KOPT-K1 (cell line): ENCODE results near the gene EXOSC7.

Experiments
- H3K27ac ChIP-seq: fragments of 200-600 bp; sonication (generic); 2 replicates; pipeline ENCODE4 v1.5.1; 2016; ENCODE audit warnings: antibody characterized with exemption, mild to moderate bottlenecking, low read depth, low read length; ENCODE audit not compliant: poor library complexity, severe bottlenecking
- H3K36me3 ChIP-seq: fragments of 200-600 bp; sonication (generic); 2 replicates; pipeline ENCODE4 v1.5.1; 2017; ENCODE audit warnings: antibody characterized with exemption, mild to moderate bottlenecking, low read length, moderate library complexity; ENCODE audit not compliant: insufficient read depth
- H3K9me3 ChIP-seq: fragments of 200-600 bp; sonication (generic); 2 replicates; pipeline ENCODE4 v1.5.1; 2017; ENCODE audit warnings: antibody characterized with exemption, low read length, mild to moderate bottlenecking; ENCODE audit not compliant: insufficient read depth, poor library complexity, severe bottlenecking

The EXOSC7 gene

DNA sequence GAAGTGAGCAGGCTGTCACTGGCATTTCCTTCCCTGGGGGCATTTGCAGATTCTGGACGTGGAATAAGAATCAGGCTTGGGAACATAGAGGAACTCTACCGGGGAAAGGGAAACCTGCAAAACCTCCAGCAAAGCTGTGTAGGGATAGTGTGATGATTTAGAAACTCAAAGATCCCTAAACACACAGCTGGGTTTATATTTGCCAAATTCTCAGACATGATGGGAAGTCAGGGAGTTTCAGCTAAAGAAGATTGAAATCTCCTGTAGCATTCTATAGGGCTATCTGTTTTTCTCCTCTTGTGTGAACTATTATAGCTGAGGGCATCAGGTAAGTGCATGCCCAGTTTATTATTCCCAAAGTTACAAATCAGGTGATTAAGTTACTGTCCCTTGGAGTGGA is 40.9 kb downstream of the EXOSC7 start:
- Histone ChIP-seq H3K36me3 (peaks cover 46% of the 10 kb centered on the region), H3K27ac (no peak overlapping the region), H3K9me3 (no peaks in the 10 kb centered on the region)

DNA sequence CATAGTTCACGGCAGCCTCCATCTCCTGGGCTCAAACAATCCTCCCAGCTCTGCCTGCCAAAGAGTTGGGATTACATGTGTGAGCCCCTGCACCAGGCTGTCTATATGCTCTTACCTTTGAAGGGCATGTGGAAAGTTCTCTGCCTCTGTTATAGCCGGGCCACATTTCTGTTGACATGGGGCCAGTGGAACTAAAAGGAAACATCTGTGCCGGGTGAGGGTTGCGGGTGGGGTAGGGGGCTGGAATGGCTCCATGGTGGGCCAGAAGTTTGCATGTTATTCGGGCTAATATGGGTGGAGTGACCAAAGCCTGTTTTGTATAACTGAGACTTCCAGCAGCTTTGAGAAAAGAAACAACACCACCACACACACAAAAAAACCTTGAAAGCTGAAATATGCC is 41.8 kb downstream of the EXOSC7 start:
- peaks cover 37% of the 10 kb centered on the region for H3K36me3 ChIP-seq
- H3K27ac ChIP-seq = no peak overlapping the region
- H3K9me3 ChIP-seq = no peaks in the 10 kb centered on the region

DNA sequence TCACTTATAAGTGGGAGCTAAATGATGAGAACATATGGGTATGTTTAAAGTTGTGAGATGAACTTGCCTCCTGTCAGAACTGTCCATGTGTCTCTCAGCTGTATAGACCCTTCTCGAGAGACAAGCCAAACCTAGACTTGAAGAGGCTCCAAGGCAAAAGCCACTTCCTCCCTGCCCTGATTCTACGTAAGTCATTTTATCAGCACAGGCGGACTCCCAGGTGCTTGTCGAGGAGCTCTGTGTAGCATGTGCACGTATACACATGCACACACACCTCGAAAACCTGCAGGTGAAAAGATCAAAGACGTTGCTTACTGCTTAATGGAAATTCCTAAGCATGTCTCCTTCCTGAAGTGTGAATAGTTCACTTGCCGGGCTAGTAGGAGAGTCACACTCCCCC is 44.5 kb downstream of the EXOSC7 start:
- Histone ChIP-seq H3K27ac (peak overlapping the region; percentile 6), H3K36me3 (peaks cover 17% of the 10 kb centered on the region; the same call in 1 of the 2 replicates), H3K9me3 (no peaks in the 10 kb centered on the region)

DNA sequence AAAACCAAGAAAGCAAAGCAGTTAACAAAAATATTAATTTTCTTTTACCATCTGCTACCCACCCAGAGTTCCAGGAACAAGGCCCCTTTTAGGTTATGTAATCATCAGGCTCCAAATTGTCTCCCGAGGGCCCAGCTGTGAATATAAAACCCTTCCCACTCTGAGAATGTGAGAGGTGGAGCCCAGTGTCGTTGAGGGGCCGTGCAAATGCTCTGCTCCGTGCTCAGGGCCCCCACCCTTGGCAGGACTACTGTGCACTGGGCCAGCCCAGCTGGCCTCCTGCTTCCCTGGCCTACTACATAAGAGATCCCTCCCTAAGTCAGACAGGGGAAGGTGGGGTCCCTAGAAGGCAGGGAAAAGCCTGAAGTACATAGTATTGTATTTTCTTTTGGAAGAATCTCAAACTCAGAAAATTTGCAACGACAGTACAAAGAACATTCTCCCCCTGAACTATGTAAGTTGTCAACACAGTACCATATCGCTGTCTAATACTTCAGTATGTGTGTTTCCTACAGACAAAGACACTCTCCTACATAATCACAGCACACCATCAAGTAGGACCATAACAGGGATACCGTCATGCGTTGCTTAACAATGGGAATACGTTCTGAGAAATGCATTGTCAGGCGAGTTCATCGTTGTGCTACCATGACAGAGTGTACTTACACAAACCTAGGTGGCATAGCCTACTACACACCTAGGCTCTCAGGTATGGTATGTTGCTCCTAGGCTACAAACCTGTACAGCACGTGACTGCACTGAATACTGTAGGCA is 45.7 kb downstream of the EXOSC7 start:
- H3K27ac ChIP-seq = no peak overlapping the region
- no peaks in the 10 kb centered on the region for H3K9me3 ChIP-seq
- 0 out of 2 replicates have a peak, but pooled peaks cover 8% of the 10 kb centered on the region for H3K36me3 ChIP-seq

DNA sequence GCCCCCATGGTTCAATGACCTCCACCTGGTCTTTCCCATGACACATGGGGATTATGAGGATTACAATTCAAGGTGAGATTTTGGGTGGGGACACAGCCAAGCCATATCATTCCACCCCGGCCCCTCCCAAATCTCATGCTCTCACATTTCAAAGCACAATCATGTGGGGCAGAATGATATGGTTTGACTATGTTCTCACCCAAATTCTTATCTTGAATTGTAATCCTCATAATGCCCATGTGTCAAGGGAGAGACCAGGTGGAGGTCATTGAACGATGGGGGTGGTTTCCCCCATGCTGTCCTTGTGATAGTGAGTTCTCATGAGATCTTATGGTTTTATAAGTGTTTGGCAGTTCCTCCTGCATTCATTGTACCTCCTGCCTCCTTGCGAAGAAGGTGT is 47.6 kb downstream of the EXOSC7 start:
- Histone ChIP-seq H3K36me3 (no peaks in the 10 kb centered on the region), H3K9me3 (no peaks in the 10 kb centered on the region)

DNA sequence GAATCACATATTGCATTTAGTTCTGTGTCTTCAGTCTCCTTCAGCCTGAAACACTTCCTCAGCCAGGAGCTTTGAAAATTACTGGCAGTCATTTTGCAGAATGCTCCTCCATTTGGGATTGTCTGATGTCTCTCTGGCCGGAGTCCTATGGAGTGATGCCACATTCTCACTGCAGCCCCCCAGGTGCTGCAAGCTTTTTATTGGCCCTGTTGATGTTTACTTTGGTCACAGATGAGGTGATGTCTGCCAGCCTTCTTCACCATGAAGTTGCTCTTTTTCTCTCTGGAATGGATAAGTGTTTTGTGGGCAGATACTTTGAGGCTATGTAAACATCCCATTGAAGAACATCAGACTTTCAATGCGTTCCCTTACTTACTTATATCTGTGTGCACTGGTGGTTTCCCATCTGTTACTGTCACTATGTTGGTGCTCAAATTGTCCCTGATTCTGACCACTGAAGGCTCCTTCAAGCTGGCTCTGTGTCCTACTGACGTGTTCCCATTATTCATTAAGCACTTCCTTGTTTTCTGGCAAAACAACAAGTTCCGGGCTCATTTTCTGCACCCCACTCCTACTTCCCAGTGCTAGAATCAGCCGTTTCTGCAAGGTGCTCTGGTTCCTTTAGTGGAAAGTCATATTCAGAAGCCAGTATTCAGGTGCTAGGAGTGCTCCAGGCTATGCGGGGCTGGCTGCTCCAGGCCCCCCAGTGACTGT is 48.7 kb downstream of the EXOSC7 start:
- H3K9me3 ChIP-seq = no peaks in the 10 kb centered on the region
- no peak overlapping the region for H3K27ac ChIP-seq
- no peaks in the 10 kb centered on the region for H3K36me3 ChIP-seq

More for the DNA sequence above, 47.6 kb downstream of the EXOSC7 start:
- H3K27ac ChIP-seq = no peak overlapping the region

DNA sequence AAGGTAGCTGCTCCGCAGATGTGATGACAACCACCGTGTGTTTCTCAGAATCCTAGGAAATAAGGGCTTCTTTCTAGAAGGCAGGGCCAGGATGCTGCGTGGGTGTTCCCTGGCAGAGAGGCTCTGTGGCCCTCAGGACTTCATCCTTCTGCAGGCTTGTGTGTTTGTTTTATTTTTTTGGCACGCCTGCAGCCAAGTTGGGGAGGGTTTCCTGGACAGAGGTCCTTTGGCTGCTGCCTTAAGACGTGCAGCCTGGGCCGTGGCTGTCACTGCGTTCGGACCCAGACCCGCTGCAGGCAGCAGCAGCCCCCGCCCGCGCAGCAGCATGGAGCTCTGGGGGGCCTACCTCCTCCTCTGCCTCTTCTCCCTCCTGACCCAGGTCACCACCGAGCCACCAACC is 50.0 kb downstream of the EXOSC7 start, which contains the start of gene CLEC3B:
CLEC3B (plus strand) TSS at position 266 of the 400 bp plus-strand sequence; CDS start at position 326, 60 bp downstream.
- Histone ChIP-seq H3K36me3 (no peaks in the 10 kb centered on the region), H3K27ac (no peak within 1 kb of the TSS), H3K9me3 (no peaks in the 10 kb centered on the region)

DNA sequence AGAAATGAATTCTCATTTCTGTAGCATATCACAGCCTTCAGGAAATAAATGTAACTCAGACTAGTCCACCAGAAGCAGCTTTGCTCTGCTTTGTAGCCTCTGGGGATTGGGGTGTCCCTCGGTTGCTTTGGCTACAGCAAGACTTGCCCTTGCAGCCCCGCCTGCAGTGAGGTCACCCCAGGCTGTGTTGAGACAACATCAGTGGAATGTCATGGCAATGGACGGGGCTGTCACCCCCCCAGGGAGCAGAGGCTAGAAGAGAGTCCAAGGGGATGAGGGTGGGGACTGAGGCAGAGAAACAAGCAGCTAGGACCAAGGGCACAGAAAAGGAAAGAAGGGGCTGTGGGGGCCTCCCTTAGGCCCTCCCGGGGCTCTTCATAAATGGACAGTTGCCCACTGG is 50.9 kb downstream of the EXOSC7 start:
- Histone ChIP-seq H3K9me3 (no peaks in the 10 kb centered on the region), H3K27ac (no peak overlapping the region), H3K36me3 (no peaks in the 10 kb centered on the region)

DNA sequence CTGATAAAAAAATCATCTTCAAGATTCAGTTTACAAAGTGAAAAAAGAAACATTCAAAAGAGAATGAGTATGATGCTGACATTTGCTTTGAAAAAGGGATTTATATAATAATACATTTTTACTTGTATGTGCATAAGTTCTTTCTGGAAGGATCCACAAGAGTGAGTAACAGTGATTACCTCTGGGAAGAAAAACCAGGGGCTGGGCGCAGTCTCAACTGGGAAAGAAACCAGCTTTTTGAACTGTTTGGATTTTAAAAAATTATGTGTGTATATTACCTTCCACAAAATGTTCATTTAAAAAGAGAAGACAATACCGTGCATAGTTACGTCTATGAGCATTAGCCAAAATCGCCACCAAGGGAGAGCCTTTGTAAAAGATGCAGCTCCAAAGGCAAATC is 51.4 kb downstream of the EXOSC7 start:
- Histone ChIP-seq H3K9me3 (no peaks in the 10 kb centered on the region), H3K36me3 (no peaks in the 10 kb centered on the region), H3K27ac (no peak overlapping the region)

DNA sequence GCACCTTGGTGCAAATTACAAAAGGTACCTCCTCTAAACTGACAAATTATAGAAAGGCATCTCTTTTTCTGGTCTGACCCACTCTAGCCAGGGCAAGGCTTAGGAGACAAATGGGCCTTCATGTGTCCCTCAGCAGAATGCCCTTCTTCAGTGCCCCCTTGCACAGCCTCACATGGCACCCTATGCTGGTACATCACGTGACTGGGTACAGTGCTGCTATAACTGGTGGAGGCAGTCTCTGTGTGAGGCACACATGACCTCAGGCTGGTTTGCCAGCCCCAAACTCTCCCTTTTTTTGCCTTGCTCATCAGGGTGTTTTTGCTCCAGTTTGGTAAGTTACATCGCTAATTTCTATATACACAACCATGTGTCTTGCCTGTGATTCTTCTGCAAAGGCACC is 53.2 kb downstream of the EXOSC7 start:
- H3K27ac ChIP-seq = no peak overlapping the region
- no peaks in the 10 kb centered on the region for H3K9me3 ChIP-seq
- H3K36me3 ChIP-seq = no peaks in the 10 kb centered on the region

DNA sequence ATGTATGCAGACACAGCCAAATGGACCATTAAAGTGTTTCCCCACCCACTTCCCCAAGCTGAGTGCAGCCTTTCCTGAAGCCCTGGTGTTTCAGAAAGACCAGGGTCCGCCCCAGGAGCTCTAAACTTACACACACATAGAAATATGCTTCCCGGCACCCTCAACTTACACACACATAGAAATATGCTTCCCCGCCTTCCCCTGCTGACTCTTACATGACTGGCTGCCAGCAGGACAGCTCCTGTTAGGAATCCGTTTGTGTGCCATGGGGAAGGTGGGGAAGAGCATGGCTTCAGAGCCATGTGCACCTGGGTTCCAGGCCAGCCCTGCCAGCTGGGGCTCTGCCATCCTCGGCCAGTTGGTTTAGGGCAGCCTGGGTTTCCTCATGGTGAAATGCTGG is 53.6 kb downstream of the EXOSC7 start:
- Histone ChIP-seq H3K27ac (no peak overlapping the region), H3K9me3 (no peaks in the 10 kb centered on the region), H3K36me3 (no peaks in the 10 kb centered on the region)

DNA sequence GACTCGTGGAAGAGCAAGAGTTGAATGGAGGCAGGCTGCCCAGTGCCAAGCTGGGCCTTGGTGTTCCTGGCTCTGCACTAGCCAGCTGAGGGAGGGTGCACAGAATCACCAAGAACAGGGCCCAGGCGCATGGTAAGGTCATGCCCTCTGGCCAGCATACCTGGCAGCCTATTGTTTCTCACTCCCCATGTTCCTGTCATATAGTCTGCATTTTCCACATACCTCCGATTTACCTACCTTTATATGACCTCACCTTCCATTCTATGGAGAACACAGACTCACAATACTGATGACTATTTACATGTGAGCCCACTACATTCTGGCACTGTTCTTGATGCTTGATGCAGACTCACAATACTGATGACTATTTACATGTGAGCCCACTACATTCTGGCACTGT is 55.5 kb downstream of the EXOSC7 start:
- H3K9me3 ChIP-seq = no peaks in the 10 kb centered on the region

DNA sequence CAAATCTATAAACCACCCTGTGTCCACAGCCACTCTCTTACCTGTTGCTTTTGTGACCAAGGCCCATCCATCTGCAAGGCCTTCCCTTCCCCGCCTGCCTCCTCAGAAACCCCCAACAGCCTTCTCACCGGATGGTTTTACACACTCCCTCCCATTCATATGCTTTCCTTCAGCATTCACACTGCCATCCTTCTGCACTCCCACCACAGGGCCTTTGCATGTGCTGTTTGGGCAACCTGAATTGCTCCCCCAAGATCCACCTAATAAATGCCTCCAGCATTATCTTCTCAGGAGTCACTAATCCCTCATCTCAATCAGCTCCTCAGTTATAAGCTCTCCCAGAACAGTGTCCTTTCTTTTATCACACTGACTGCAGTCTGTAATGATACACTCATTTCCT is 56.1 kb downstream of the EXOSC7 start:
- Histone ChIP-seq H3K36me3 (no peaks in the 10 kb centered on the region), H3K27ac (no peak overlapping the region), H3K9me3 (no peaks in the 10 kb centered on the region)

More for the DNA sequence above, 55.5 kb downstream of the EXOSC7 start:
- Histone ChIP-seq H3K36me3 (no peaks in the 10 kb centered on the region), H3K27ac (no peak overlapping the region)

DNA sequence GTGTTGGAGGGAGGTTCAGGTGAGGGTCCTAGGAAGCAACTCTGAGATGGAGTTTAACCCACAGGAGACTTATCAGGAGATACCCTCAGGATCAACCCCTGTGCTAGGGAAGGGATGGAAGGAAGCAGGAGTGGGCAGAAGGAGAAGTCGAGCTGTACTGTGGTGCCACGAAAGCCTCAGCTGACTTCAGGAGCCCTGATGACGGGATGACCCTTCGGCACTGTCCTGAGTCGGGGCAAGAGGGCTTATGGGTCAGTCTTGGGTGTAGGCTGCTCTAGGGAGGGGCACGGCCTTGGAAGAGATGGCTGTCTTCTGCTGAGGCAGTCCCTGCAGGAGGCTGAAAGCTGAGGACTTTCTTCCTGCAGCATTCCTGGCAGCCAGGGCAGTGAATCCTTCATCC is 57.7 kb downstream of the EXOSC7 start:
- no peaks in the 10 kb centered on the region for H3K9me3 ChIP-seq
- no peaks in the 10 kb centered on the region for H3K36me3 ChIP-seq
- no peak overlapping the region for H3K27ac ChIP-seq

DNA sequence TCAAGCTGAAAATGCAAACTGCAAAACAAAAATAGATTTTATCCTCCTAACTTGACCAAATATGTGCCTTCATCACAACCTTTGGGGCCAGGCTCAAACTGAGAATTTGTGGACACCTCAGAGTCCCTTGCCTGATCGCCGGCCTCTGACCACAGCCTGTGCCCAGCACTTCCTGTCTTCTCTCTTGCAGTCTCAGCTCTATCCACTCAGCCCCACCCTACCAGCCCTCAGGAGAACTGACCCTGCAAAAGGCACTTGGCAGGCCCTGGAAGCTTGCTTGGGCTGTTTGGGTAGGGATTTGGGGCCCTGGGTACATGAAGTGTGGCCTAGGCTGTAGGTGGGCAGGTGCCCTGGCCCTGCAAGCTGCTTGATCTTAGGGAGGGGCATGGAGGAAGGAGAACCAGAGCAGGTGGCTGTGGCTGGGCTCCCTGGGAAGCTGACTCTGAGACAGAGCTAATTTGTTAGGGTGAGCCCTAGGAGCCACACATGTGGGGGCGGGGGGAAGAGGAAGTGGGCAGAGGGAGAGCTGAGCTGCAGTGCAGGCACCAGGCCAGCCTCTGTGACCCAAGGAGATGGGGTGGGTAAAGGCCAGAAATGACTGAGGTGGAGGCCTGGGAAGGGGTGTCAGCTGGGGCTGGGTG is 58.7 kb downstream of the EXOSC7 start:
- H3K36me3 ChIP-seq = no peaks in the 10 kb centered on the region
- H3K27ac ChIP-seq = peak overlapping the region; percentile 54
- H3K9me3 ChIP-seq = no peaks in the 10 kb centered on the region
